ENCODE measurements around the gene TIMELESS. TPM values are rescaled to one million over a fixed set of nuclear protein-coding genes. Genes with fewer than 3 reads are reported as not detected.
"Not testable (repeated sequence)": the region's sequence is repeated elsewhere in the genome, so short reads cannot be mapped to it uniquely, and the experiment has no call there.

The TIMELESS gene
- total RNA-seq, 1 experiment from 2014 or later: 71.4 TPM

- H3K27me3 ChIP-seq (replicated peaks; ENCODE audit: insufficient read depth, low read depth, low read length, poor library complexity): peaks cover 30% of the 10 kb centered on the region
- H3K9me3 ChIP-seq (ENCODE audit: low read depth, low read length, poor library complexity, severe bottlenecking); POLR2A ChIA-PET (ENCODE audit: low non-redundant PET); H3K36me3 ChIP-seq (ENCODE audit: insufficient read depth, low read length, poor library complexity, severe bottlenecking); H3K4me3 ChIP-seq (ENCODE audit: low read depth, low read length, poor library complexity, severe bottlenecking); DNase-seq (ENCODE audit: low spot score); CTCF ChIA-PET; intact Hi-C loops (cut with micrococcal nuclease; ENCODE audit: unreplicated experiment); BruUV-seq (replicated peaks); H3K27ac ChIP-seq (ENCODE audit: low read depth, low read length, poor library complexity, severe bottlenecking); H3K4me1 ChIP-seq (ENCODE audit: insufficient read depth, low read length, poor library complexity, severe bottlenecking): not testable (repeated sequence)
Measured at GRCh38 chr12:56493409-56494105, 44.3 kb upstream of the TIMELESS start.

- intact Hi-C loops (cut with micrococcal nuclease; ENCODE audit: unreplicated experiment): no loop called here
- Histone ChIP-seq H3K27ac (ENCODE audit: low read depth, low read length, poor library complexity, severe bottlenecking) (no peak overlapping the region), H3K4me3 (ENCODE audit: low read depth, low read length, poor library complexity, severe bottlenecking) (no peak overlapping the region), H3K36me3 (ENCODE audit: insufficient read depth, low read length, poor library complexity, severe bottlenecking) (no peaks in the 10 kb centered on the region), H3K9me3 (ENCODE audit: low read depth, low read length, poor library complexity, severe bottlenecking) (no peaks in the 10 kb centered on the region), H3K4me1 (ENCODE audit: insufficient read depth, low read length, poor library complexity, severe bottlenecking) (peaks cover 15% of the 10 kb centered on the region), H3K27me3 (replicated peaks; ENCODE audit: insufficient read depth, low read depth, low read length, poor library complexity) (peaks cover 30% of the 10 kb centered on the region)
- POLR2A ChIA-PET (ENCODE audit: low non-redundant PET): no interaction called here
- CTCF ChIA-PET: no interaction called here
- no TSS peak for BruUV-seq (replicated peaks)
- no peak for TF ChIP-seq EZH2 (IDR thresholded peaks at IDR 0.05; ENCODE audit: borderline replicate concordance, low read depth, low read length, poor library complexity, severe bottlenecking)
- TF ChIP-seq CTCF (conservative IDR thresholded peaks at IDR 0.05; ENCODE audit: low read depth, low read length): no peak
- DNase-seq (ENCODE audit: low spot score): no peak
Measured at GRCh38 chr12:56490360-56490759, 41.1 kb upstream of the TIMELESS start.

- H3K27me3 ChIP-seq (replicated peaks; ENCODE audit: insufficient read depth, low read depth, low read length, poor library complexity): peaks cover 30% of the 10 kb centered on the region
- no TSS peak for BruUV-seq (replicated peaks)
- intact Hi-C loops (cut with micrococcal nuclease; ENCODE audit: unreplicated experiment): no loop called here
- TF ChIP-seq CTCF (conservative IDR thresholded peaks at IDR 0.05; ENCODE audit: low read depth, low read length) (no peak), EZH2 (IDR thresholded peaks at IDR 0.05; ENCODE audit: borderline replicate concordance, low read depth, low read length, poor library complexity, severe bottlenecking) (no peak)
- no peak within 1 kb of the TSS for H3K27ac ChIP-seq (ENCODE audit: low read depth, low read length, poor library complexity, severe bottlenecking)
- DNase-seq (ENCODE audit: low spot score): peak; percentile 83
- peaks cover 15% of the 10 kb centered on the region for H3K4me1 ChIP-seq (ENCODE audit: insufficient read depth, low read length, poor library complexity, severe bottlenecking)
- H3K9me3 ChIP-seq (ENCODE audit: low read depth, low read length, poor library complexity, severe bottlenecking): no peaks in the 10 kb centered on the region
- ChIA-PET CTCF (interaction anchor here (0.6 kb wide), 1 partner anchor 16 kb away, joined by 3 read pairs; no protein-coding TSS in a partner anchor), POLR2A (ENCODE audit: low non-redundant PET) (interaction anchor here (0.6 kb wide), 1 partner anchor 14 kb away, joined by 3 read pairs; no protein-coding TSS in a partner anchor)
- peak within 1 kb of the TSS; percentile 53 for H3K4me3 ChIP-seq (ENCODE audit: low read depth, low read length, poor library complexity, severe bottlenecking)
- H3K36me3 ChIP-seq (ENCODE audit: insufficient read depth, low read length, poor library complexity, severe bottlenecking): no peaks in the 10 kb centered on the region
Measured at GRCh38 chr12:56488041-56488955, 39.1 kb upstream of the TIMELESS start, which contains the start of gene GLS2. GLS2 (minus strand) TSS chr12:56488161; CDS start chr12:56488118, 43 bp downstream.

Measured in A673 (cell line).